ENCODE results near the gene LOXL1. TPM values are rescaled to one million over a fixed set of nuclear protein-coding genes. Genes with fewer than 3 reads are reported as not detected.

The LOXL1 gene
- polyA plus RNA-seq, 3 donors, result 0.07 TPM; not detected in 2

- DNase-seq, result no peak
- WGBS (ENCODE audit: insufficient coverage), result no CpG with 5 or more reads among the region's 1 CpG
- no peaks in the 10 kb centered on the region for H3K9me3 Mint-ChIP-seq
- no peak overlapping the region for H2AFZ ChIP-seq (ENCODE audit: insufficient read depth, low read depth, low read length, poor library complexity, severe bottlenecking)
- H3K79me2 ChIP-seq (ENCODE audit: insufficient read depth, low read length), result no peaks in the 10 kb centered on the region
- TF ChIP-seq CTCF (IDR thresholded peaks at IDR 0.05), result no peak
- no peaks in the 10 kb centered on the region for H3K4me1 Mint-ChIP-seq
- no peak overlapping the region for H3K4me3 ChIP-seq (replicated peaks in 1 of 3; ENCODE audit: low read depth in 2 of 3, low read length in 3 of 3)
- H3K36me3 ChIP-seq (replicated peaks in 1 of 2; ENCODE audit: control insufficient read depth in 1 of 2, insufficient read depth in 2 of 2, low read length in 2 of 2), result no peaks in the 10 kb centered on the region
- H3K27ac Mint-ChIP-seq, result no peak overlapping the region
- intact Hi-C loops (cut with micrococcal nuclease), result no loop called here
- H3K9me3 ChIP-seq (replicated peaks in 1 of 2; ENCODE audit: control insufficient read depth in 1 of 2, insufficient read depth in 1 of 2, low read length in 2 of 2), result no peaks in the 10 kb centered on the region
- no peaks in the 10 kb centered on the region for H3K36me3 Mint-ChIP-seq
- H3K4me3 Mint-ChIP-seq, result no peak overlapping the region
- no peaks in the 10 kb centered on the region for H3K4me1 ChIP-seq (ENCODE audit: control insufficient read depth in 1 of 2, insufficient read depth in 2 of 2, low read length in 2 of 2)
- peaks cover 0 to 4% (median 2%) of the 10 kb centered on the region in 3 donors for H3K27me3 Mint-ChIP-seq (ENCODE audit: low read depth in 3 of 3)
- no peak overlapping the region for H3K27ac ChIP-seq (ENCODE audit: low read depth in 1 of 2, low read length in 2 of 2)
- H3K4me2 ChIP-seq (replicated peaks; ENCODE audit: extremely low read depth, low read length, poor library complexity, severe bottlenecking), result no peak overlapping the region
- no peaks in the 10 kb centered on the region for H4K20me1 ChIP-seq (ENCODE audit: insufficient read depth, low read length)
- H3K27me3 ChIP-seq (ENCODE audit: control insufficient read depth in 2 of 2, insufficient read depth in 2 of 2, low read length in 2 of 2), result no peaks in the 10 kb centered on the region
- no peak overlapping the region for H3K9ac ChIP-seq (ENCODE audit: insufficient read depth, low read length, poor library complexity, severe bottlenecking)
Observed at GRCh38 chr15:73941044-73941443, 14.8 kb downstream of the LOXL1 start.

- Histone ChIP-seq H3K4me3 (replicated peaks in 1 of 3; ENCODE audit: low read depth in 2 of 3, low read length in 3 of 3) (no peak overlapping the region), H2AFZ (ENCODE audit: insufficient read depth, low read depth, low read length, poor library complexity, severe bottlenecking) (no peak overlapping the region), H3K79me2 (ENCODE audit: insufficient read depth, low read length) (no peaks in the 10 kb centered on the region), H3K9ac (ENCODE audit: insufficient read depth, low read length, poor library complexity, severe bottlenecking) (no peak overlapping the region), H3K27me3 (ENCODE audit: control insufficient read depth in 2 of 2, insufficient read depth in 2 of 2, low read length in 2 of 2) (no peaks in the 10 kb centered on the region), H3K27ac (ENCODE audit: low read depth in 1 of 2, low read length in 2 of 2) (no peak overlapping the region), H3K4me1 (ENCODE audit: control insufficient read depth in 1 of 2, insufficient read depth in 2 of 2, low read length in 2 of 2) (no peaks in the 10 kb centered on the region), H4K20me1 (ENCODE audit: insufficient read depth, low read length) (no peaks in the 10 kb centered on the region), H3K9me3 (replicated peaks in 1 of 2; ENCODE audit: control insufficient read depth in 1 of 2, insufficient read depth in 1 of 2, low read length in 2 of 2) (no peaks in the 10 kb centered on the region), H3K4me2 (replicated peaks; ENCODE audit: extremely low read depth, low read length, poor library complexity, severe bottlenecking) (no peak overlapping the region), H3K36me3 (replicated peaks in 1 of 2; ENCODE audit: control insufficient read depth in 1 of 2, insufficient read depth in 2 of 2, low read length in 2 of 2) (no peaks in the 10 kb centered on the region)
- no peaks in the 10 kb centered on the region for H3K36me3 Mint-ChIP-seq
- intact Hi-C loops (cut with micrococcal nuclease), result no loop called here
- no peaks in the 10 kb centered on the region for H3K9me3 Mint-ChIP-seq
- H3K4me3 Mint-ChIP-seq, result no peak overlapping the region
- H3K27me3 Mint-ChIP-seq (ENCODE audit: low read depth in 3 of 3), result peaks cover 0 to 4% (median 2%) of the 10 kb centered on the region in 3 donors
- no peaks in the 10 kb centered on the region for H3K4me1 Mint-ChIP-seq
- DNase-seq, result no peak
- TF ChIP-seq CTCF (IDR thresholded peaks at IDR 0.05), result no peak
- H3K27ac Mint-ChIP-seq, result no peak overlapping the region
- WGBS (ENCODE audit: insufficient coverage), result 100% methylated on average over 1 of the region's 3 CpGs
Observed at GRCh38 chr15:73941449-73941848, 15.2 kb downstream of the LOXL1 start.

Data from CD14-positive monocyte (primary cell).